Chondrocyte (in vitro differentiated cells): Measurements from ENCODE around the gene FSCN2. TPM values are rescaled to one million over a fixed set of nuclear protein-coding genes. Genes with fewer than 3 reads are reported as not detected.

Experiments used
- DNase-seq: peaks from one replicate; pipeline ENCODE4 v3.0.0; 2021; ENCODE audit warnings: mixed read lengths, low spot score
- H3K27ac Mint-ChIP-seq: one replicate; pipeline ENCODE4 v1.8.0; 2021; ENCODE audit warnings: mild to moderate bottlenecking, moderate library complexity, mixed read lengths; ENCODE audit not compliant: unreplicated experiment
- H3K27me3 Mint-ChIP-seq: 2 replicates; pipeline ENCODE4 v1.8.0; 2021; ENCODE audit warnings: low read depth, mixed read lengths
- H3K36me3 Mint-ChIP-seq: 2 replicates; pipeline ENCODE4 v1.8.0; 2021; ENCODE audit warnings: low read depth, mixed read lengths
- H3K4me1 Mint-ChIP-seq: 2 replicates; pipeline ENCODE4 v1.8.0; 2021; ENCODE audit warnings: low read depth, mild to moderate bottlenecking, mixed read lengths
- H3K4me3 Mint-ChIP-seq: one replicate; pipeline ENCODE4 v1.8.0; 2021; ENCODE audit warnings: mild to moderate bottlenecking, moderate library complexity, mixed read lengths; ENCODE audit not compliant: unreplicated experiment
- H3K9me3 Mint-ChIP-seq: 2 replicates; pipeline ENCODE4 v1.8.0; 2021; ENCODE audit warnings: low read depth, mixed read lengths
- total RNA-seq: library from RNA; stranded (reverse); gene quantifications from 3 replicates; pipeline ENCODE4 v1.2.1, GENCODE V29; 2021
- TF ChIP-seq, protein P1 (sequence below): fragments of 200-600 bp; sonication (generic); IDR thresholded peaks from 2 replicates; pipeline ENCODE4 v1.5.0; 2021; ENCODE audit warnings: antibody characterized with exemption, mild to moderate bottlenecking, moderate library complexity

The FSCN2 gene
- total RNA-seq, 1 donor from 2014 or later = 6.1 TPM

GRCh38 chr17:81556175-81556691, 28.1 kb downstream of the FSCN2 start:
- DNase-seq = no peak
- H3K36me3 Mint-ChIP-seq = peaks cover 27% of the 10 kb centered on the region

GRCh38 chr17:81556863-81557262, 28.7 kb downstream of the FSCN2 start:
- Mint-ChIP-seq H3K9me3 (no peaks in the 10 kb centered on the region), H3K4me1 (peaks cover 64% of the 10 kb centered on the region), H3K27ac (peak overlapping the region; percentile 78), H3K27me3 (no peaks in the 10 kb centered on the region), H3K4me3 (no peak overlapping the region), H3K36me3 (peaks cover 29% of the 10 kb centered on the region)
- no peak for DNase-seq
- TF ChIP-seq, protein P1, sequence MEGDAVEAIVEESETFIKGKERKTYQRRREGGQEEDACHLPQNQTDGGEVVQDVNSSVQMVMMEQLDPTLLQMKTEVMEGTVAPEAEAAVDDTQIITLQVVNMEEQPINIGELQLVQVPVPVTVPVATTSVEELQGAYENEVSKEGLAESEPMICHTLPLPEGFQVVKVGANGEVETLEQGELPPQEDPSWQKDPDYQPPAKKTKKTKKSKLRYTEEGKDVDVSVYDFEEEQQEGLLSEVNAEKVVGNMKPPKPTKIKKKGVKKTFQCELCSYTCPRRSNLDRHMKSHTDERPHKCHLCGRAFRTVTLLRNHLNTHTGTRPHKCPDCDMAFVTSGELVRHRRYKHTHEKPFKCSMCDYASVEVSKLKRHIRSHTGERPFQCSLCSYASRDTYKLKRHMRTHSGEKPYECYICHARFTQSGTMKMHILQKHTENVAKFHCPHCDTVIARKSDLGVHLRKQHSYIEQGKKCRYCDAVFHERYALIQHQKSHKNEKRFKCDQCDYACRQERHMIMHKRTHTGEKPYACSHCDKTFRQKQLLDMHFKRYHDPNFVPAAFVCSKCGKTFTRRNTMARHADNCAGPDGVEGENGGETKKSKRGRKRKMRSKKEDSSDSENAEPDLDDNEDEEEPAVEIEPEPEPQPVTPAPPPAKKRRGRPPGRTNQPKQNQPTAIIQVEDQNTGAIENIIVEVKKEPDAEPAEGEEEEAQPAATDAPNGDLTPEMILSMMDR = no peak

More at GRCh38 chr17:81556175-81556691, 28.1 kb downstream of the FSCN2 start:
- Mint-ChIP-seq H3K27ac (peak overlapping the region; percentile 78), H3K27me3 (no peaks in the 10 kb centered on the region), H3K4me1 (peaks cover 62% of the 10 kb centered on the region), H3K9me3 (no peaks in the 10 kb centered on the region), H3K4me3 (no peak overlapping the region)
- TF ChIP-seq, protein P1 = no peak

DNA sequence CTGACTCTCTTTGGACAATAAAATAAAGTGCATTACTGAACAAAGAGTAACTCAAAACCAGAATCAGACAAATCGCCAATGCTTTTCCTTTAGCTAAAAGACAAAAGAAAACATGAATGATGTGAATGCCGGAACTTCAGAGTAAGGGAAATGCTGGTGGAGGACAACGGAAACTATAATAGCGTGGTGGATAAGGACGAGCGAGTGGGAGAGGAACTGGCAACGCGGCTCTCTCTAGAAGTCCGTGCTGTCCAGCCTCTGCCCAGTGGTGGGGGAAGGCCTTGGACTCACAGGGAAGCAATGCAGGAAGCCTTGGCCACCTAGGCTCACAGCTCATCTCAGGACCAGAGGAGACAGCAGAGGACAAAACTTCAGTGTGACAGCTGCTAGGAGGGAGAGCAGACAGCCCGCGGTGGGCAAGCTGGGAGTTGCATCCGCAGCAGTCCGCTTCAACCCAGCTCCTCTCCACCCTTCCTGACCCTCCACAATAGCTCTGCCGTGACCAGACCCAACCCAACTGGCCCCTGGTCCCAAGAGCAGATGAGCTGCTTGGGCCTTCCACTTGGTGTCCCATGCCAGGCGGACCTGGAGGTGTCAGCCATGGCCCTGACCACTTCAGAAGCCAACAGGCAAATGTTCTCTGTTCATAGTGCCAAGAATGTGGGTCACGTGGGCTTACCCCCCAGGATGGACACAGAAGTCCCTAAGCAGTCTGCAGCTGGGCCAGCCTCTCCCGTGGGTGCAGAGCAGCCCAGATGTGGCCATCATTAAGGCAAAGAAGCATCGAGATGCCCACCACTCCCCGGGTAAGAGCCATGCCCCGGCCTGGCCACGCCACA, 29.3 kb downstream of the FSCN2 start:
- H3K36me3 Mint-ChIP-seq = peaks cover 30% of the 10 kb centered on the region
- H3K4me1 Mint-ChIP-seq = peaks cover 68% of the 10 kb centered on the region
- H3K4me3 Mint-ChIP-seq = no peak overlapping the region
- no peaks in the 10 kb centered on the region for H3K27me3 Mint-ChIP-seq
- no peak for DNase-seq
- no peaks in the 10 kb centered on the region for H3K9me3 Mint-ChIP-seq
- H3K27ac Mint-ChIP-seq = peak overlapping the region; percentile 24
- TF ChIP-seq, protein P1 = no peak

- no peak overlapping the region for H3K27ac Mint-ChIP-seq
- peaks cover 71% of the 10 kb centered on the region for H3K4me1 Mint-ChIP-seq
- H3K9me3 Mint-ChIP-seq = no peaks in the 10 kb centered on the region
- H3K27me3 Mint-ChIP-seq = no peaks in the 10 kb centered on the region
- H3K4me3 Mint-ChIP-seq = no peak overlapping the region
- peaks cover 33% of the 10 kb centered on the region for H3K36me3 Mint-ChIP-seq
- no peak for DNase-seq
- TF ChIP-seq, protein P1 = no peak
These were observed 29.9 kb downstream of the FSCN2 start for GRCh38 chr17:81558115-81558468.

DNA sequence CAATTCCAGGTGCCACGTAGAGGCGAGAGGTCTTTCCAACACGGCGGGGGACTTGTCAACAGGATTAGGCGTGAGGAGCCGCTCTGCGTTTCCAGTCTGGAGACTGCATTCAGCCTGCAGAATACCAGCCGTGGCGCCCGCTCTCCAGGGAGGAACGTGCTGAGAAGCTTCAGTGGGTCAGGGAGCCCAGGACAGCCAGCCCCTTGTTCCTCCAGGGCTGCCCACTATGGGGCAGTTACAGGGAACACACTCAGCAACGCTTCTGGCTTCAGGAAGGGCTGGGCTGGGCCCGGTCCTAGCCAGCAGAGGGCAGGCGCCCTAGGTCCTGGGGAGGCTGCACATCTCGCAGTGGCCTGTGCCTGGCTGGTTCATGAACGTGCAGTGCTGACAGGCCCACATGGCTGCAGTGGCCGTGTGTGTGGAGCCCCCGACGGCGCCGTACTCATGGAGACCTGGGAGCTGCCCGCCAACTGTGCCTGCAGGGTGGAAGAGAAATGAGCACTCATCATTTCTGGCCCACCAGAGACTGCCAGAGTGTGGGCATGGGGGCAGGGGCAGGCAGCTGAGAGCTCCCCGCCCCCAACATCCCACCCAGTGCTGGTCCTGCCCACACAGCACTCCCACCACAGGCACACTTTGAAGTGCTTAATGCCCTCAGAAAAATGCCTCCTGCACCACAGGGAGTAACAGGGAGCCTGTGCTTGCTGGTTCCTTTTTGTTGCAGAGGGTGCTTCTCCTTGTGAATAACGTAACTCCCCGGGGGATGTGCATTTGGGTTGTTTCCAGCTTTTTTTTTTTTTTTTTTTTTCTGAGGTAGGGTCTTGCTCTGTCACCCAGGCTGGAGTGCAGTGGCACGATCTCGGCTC, 31.0 kb downstream of the FSCN2 start:
- H3K27ac Mint-ChIP-seq = peak overlapping the region; percentile 45
- no peaks in the 10 kb centered on the region for H3K9me3 Mint-ChIP-seq

More for the DNA sequence above, 31.0 kb downstream of the FSCN2 start:
- Mint-ChIP-seq H3K4me1 (peaks cover 71% of the 10 kb centered on the region), H3K27me3 (no peaks in the 10 kb centered on the region), H3K36me3 (peaks cover 36% of the 10 kb centered on the region), H3K4me3 (no peak overlapping the region)
- TF ChIP-seq, protein P1 = peak; percentile 69
- DNase-seq = no peak
